ENCODE results near the gene APOBEC3B.
"Not testable (repeated sequence)": the region's sequence is repeated elsewhere in the genome, so short reads cannot be mapped to it uniquely, and the experiment has no call there.

Gene APOBEC3B

DNA sequence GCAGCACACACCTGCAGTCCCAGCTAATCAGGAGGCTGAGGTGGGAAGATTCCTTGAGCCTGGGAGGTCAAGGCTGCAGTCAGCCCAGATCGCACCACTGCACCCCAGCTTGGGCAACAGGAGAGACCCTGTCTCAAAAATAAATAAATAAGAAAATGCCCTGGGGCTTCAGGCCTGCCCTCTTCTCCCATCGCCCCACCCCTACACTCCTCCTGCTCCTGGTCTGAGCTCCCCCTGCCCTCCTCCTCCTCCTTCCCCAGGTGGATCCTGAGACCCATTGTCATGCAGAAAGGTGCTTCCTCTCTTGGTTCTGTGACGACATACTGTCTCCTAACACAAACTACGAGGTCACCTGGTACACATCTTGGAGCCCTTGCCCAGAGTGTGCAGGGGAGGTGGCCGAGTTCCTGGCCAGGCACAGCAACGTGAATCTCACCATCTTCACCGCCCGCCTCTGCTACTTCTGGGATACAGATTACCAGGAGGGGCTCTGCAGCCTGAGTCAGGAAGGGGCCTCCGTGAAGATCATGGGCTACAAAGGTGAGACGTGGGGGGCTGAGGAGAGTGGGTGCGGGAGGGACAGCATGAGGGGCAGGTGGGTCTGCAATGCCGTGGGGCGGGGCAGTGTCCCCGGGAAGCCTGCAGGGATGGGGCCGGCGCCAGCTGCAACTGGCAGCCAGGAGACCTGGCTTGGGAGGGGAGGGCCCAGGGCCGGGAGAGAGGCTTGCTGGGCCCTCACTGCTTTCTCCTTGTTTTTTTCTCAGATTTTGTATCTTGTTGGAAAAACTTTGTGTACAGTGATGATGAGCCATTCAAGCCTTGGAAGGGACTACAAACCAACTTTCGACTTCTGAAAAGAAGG is 49.5 kb downstream of the APOBEC3B start:
- not testable (repeated sequence) for DNase-seq (ENCODE audit: low read depth)

DNA sequence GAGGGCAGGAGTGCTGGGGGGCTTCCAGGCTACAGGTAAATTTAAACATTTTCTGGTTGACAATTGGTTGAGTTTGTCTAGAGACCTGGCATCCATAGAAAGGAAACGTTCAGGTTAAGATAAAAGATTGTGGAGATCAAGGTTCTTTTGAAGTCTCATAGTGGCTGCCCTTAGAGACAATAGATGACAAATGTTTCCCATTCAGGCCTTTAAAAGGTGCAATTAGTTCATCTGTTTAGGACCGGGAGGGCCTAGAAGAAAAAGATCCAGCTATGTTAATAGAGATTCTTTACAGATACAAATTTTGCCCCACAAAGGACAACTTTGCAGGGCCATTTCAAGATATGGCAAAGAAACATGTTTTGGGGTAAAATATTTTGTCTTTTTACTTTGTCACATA is 54.9 kb downstream of the APOBEC3B start:
- DNase-seq (ENCODE audit: low read depth): not testable (repeated sequence)

DNA sequence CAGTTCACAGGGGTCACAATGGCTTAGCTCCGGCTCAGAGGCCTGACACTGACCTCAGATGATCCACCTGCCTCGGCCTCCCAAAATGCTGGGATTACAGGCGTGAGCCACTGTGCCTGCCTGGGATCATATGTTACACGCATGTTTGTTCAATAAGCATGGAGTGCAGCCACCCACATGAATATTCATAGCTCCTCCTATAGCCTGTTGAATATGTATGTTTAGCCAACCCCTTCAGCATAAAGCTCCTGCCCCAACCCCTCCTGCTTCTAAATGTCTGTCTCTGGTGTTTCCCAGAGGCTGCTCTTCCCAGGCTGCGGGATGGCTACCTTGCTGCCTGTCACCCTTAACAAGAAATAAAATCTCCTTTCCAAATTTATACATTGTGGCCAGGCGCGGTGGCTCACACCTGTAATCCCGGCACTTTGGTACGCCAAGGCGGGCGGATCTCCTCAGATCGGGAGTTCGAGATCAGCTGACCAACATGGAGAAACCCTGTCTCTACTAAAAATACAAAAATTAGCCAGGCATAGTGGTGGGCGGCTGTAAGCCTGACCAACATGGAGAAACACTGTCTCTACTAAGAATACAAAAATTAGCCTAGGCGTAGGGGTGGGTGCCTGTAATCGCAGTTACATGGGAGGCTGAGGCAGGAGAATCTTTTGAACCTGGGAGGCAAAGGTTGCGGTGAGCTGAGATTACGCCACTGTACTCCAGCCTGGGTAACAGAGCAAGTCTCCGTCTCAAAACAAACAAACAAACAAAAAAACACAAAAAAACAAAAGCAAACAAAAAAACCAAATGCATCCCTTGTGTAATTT is 57.4 kb downstream of the APOBEC3B start:
- DNase-seq (ENCODE audit: low read depth): no peak

DNA sequence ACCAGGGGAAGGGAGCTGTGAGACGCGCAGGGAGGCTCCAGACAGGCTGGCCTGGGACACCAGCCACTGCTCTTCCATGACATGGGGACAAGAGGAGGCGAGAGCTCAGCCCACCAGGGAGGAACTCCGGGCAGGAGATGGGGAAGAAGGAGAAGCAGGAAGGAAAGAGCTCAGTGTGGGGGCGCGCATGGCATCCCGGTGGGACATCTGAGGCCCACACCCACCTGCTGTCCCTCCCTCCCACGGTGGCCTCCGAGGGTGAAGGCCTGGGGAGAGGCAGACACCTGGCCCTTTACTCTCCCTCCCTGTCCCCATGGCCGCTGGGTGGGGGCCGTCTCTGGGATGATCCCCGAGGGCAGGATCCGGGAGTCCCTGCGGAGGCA is 58.0 kb downstream of the APOBEC3B start:
- not testable (repeated sequence) for DNase-seq (ENCODE audit: low read depth)

DNA sequence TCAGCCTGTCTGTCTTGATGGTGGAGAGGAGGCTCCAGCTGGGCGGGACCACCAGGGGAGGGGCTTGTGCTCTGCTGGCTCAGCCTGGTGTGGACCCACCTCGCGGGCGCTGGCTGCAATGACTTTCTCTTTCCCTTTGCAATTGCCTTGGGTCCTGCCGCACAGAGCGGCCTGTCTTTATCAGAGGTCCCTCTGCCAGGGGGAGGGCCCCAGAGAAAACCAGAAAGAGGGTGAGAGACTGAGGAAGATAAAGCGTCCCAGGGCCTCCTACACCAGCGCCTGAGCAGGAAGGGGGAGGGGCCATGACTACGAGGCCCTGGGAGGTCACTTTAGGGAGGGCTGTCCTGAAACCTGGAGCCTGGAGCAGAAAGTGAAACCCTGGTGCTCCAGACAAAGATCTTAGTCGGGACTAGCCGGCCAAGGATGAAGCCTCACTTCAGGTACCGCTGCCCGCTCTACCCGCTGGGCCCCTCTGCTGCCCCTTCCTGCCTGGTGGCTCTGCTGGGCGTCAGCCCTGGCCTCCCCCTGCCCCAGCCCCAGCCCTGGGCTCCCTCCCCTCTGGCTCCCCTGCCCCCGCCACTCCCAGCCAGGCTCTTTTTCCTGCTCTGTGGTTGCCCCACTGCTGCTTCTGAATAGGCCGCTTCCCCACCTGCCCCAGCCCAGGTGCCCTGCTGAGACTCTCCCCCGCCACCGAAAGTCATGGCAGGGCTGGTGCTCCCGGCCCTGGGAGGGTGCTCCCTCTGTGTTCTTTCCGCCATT is 58.6 kb downstream of the APOBEC3B start, which contains the start of gene APOBEC3F:
Gene APOBEC3F (plus strand): TSS at position 327 of the 759 bp plus-strand sequence. CDS start 97 bp downstream, at position 424.
- peak; percentile 66 for DNase-seq (ENCODE audit: low read depth)

DNA sequence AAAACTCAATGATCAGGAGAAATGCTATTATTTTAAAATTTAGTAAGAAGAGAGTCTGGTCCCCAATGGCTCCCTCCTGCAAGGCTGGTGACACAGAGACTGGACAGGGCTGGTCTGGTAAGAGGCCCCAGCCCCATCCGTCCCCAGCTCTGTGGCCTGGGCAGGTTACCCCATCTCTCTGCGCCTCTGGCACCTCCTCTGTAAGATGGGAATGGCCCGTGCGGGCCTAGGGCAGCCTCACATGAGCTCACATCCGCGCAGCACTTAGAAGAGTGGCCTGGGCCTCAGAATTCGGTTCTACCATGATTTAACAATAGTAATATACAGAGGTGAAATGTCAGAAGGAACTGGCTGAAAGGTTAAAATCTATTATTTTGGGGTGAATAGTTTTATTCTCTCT is 59.8 kb downstream of the APOBEC3B start:
- no peak for DNase-seq (ENCODE audit: low read depth)
